ENCODE results near the gene TRPM1. TPM values are rescaled to one million over a fixed set of nuclear protein-coding genes. Genes with fewer than 3 reads are reported as not detected.

Gene TRPM1
- total RNA-seq, 2 donors from 2014 or later, result not detected

DNA sequence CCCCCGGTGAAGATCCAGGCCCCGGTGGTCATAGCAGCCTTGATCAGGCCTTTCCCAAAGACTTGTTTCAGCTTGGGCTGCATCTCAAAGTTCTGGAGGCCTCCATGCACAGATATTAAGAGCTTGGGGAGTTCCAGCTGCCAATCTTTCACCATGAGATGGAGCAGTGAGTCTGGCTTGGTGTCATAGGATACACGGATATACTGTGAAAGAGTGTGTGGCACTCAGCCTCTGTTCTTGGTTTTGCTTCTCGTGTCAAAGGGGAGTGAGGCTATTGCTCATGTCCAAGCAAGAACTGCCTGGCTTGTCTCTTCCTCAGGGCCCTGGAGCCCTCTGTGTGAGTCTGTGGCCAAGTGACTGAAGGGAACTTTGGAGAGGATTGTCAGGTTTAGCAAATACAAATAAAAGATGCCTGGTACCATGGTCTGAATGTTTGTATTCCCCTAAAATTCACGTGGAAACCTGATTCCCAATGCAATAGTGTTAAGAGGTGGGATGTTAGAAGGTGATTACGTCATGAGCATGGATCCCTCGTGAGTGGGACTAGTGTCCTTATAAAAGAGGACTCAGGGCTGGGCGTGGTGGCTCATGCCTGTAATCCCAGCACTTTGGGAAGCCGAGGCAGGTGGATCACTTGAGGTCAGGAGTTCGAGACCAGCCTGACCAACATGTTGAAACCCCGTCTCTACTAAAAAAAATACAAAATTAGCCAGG, 33.5 kb downstream of the TRPM1 start:
- DNase-seq, result no peak
- H3K9ac ChIP-seq (ENCODE audit: low read depth in 2 of 2, low read length in 2 of 2), result no peak overlapping the region
- intact Hi-C loops (cut with DNase I), result no loop called here
- no peaks in the 10 kb centered on the region for H3K4me1 ChIP-seq
- H3K4me3 ChIP-seq, result no peak overlapping the region
- H3K27me3 ChIP-seq, result no peaks in the 10 kb centered on the region
- no peaks in the 10 kb centered on the region for H3K36me3 ChIP-seq
- TF ChIP-seq, protein P1, sequence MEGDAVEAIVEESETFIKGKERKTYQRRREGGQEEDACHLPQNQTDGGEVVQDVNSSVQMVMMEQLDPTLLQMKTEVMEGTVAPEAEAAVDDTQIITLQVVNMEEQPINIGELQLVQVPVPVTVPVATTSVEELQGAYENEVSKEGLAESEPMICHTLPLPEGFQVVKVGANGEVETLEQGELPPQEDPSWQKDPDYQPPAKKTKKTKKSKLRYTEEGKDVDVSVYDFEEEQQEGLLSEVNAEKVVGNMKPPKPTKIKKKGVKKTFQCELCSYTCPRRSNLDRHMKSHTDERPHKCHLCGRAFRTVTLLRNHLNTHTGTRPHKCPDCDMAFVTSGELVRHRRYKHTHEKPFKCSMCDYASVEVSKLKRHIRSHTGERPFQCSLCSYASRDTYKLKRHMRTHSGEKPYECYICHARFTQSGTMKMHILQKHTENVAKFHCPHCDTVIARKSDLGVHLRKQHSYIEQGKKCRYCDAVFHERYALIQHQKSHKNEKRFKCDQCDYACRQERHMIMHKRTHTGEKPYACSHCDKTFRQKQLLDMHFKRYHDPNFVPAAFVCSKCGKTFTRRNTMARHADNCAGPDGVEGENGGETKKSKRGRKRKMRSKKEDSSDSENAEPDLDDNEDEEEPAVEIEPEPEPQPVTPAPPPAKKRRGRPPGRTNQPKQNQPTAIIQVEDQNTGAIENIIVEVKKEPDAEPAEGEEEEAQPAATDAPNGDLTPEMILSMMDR (IDR thresholded peaks at IDR 0.05), result no peak
- no peak overlapping the region for H3K27ac ChIP-seq
- H3K9me3 ChIP-seq, result no peaks in the 10 kb centered on the region

DNA sequence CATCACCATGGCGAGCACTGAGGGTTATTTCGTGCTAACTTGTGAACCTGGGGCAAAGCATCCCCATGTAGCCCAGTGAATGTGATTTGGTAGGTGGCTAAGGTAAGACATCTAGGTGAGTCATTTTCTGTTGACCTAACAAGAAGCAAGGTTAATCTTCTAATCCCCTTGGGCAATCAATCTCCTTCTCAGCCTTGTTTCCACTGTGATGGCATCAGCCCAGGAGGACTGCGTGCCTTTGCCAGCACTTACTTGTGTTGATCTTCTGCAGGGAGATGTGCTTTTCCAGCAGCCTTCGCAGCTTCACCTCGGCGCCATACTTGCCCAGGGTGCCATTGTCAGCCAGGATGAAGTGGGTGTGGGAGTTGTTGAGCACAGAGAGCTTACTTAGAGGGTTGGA, 35.7 kb downstream of the TRPM1 start:
- no peaks in the 10 kb centered on the region for H3K9me3 ChIP-seq
- no peaks in the 10 kb centered on the region for H3K4me1 ChIP-seq
- no peak for DNase-seq
- intact Hi-C loops (cut with DNase I), result no loop called here
- no peak overlapping the region for H3K27ac ChIP-seq
- H3K27me3 ChIP-seq, result no peaks in the 10 kb centered on the region
- TF ChIP-seq, protein P1 (IDR thresholded peaks at IDR 0.05), result no peak
- H3K4me3 ChIP-seq, result no peak overlapping the region
- H3K9ac ChIP-seq (ENCODE audit: low read depth in 2 of 2, low read length in 2 of 2), result no peak overlapping the region
- no peaks in the 10 kb centered on the region for H3K36me3 ChIP-seq

DNA sequence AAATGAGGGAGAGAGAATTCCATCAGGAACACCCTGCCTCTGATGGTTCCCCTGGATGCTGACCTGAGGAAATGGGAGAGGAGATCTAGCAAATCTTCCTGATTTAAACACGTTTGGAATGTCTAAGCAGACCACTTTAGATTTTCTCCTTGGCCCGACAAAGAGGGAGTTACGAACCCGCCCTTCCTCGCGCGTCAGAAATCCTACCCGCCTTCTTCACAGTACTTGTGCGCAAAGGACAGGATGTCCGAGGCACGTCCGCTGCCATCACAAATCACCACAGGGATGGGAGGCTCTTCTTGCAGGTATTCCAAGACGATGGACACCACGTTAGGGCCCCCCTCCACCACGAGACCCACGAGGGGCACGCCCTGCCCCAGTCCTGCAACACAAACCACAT, 38.6 kb downstream of the TRPM1 start:
- H3K27me3 ChIP-seq, result no peaks in the 10 kb centered on the region
- H3K4me1 ChIP-seq, result no peaks in the 10 kb centered on the region
- intact Hi-C loops (cut with DNase I), result no loop called here
- TF ChIP-seq, protein P1 (IDR thresholded peaks at IDR 0.05), result no peak
- H3K4me3 ChIP-seq, result no peak overlapping the region
- DNase-seq, result no peak
- H3K9ac ChIP-seq (ENCODE audit: low read depth in 2 of 2, low read length in 2 of 2), result no peak overlapping the region
- no peak overlapping the region for H3K27ac ChIP-seq
- no peaks in the 10 kb centered on the region for H3K36me3 ChIP-seq
- H3K9me3 ChIP-seq, result no peaks in the 10 kb centered on the region

- Histone ChIP-seq H3K27me3 (no peaks in the 10 kb centered on the region), H3K36me3 (no peaks in the 10 kb centered on the region), H3K9me3 (no peaks in the 10 kb centered on the region), H3K9ac (ENCODE audit: low read depth in 2 of 2, low read length in 2 of 2) (no peak overlapping the region), H3K27ac (no peak overlapping the region), H3K4me3 (no peak overlapping the region), H3K4me1 (no peaks in the 10 kb centered on the region)
- intact Hi-C loops (cut with DNase I), result no loop called here
- TF ChIP-seq, protein P1 (IDR thresholded peaks at IDR 0.05), result no peak
- DNase-seq, result no peak
These were observed 39.1 kb downstream of the TRPM1 start for GRCh38 chr15:31062310-31062847.

- no peaks in the 10 kb centered on the region for H3K27me3 ChIP-seq
- no peak overlapping the region for H3K9ac ChIP-seq (ENCODE audit: low read depth in 2 of 2, low read length in 2 of 2)
- TF ChIP-seq, protein P1 (IDR thresholded peaks at IDR 0.05), result no peak
- H3K36me3 ChIP-seq, result no peaks in the 10 kb centered on the region
- no peaks in the 10 kb centered on the region for H3K4me1 ChIP-seq
- no peak overlapping the region for H3K27ac ChIP-seq
- H3K4me3 ChIP-seq, result no peak overlapping the region
- H3K9me3 ChIP-seq, result no peaks in the 10 kb centered on the region
- no peak for DNase-seq
- intact Hi-C loops (cut with DNase I), result no loop called here
These were observed 40.9 kb downstream of the TRPM1 start for GRCh38 chr15:31060429-31061140.
